Neutrophil (primary cell): ENCODE results near the gene PITX3.

Source experiments
- H3K27ac ChIP-seq: fragments of 200-600 bp; sonication (generic); 2 replicates; pipeline ENCODE4 v1.5.1; 2016; ENCODE audit warnings: mild to moderate bottlenecking, moderate library complexity
- H3K27me3 ChIP-seq: fragments of 200-600 bp; sonication (generic); 2 replicates; pipeline ENCODE4 v1.6.0; 2016; ENCODE audit warnings: mild to moderate bottlenecking
- H3K36me3 ChIP-seq: fragments of 200-600 bp; sonication (generic); 2 replicates; pipeline ENCODE4 v1.5.1; 2017
- H3K4me1 ChIP-seq, 2 experiments: fragments of 200-600 bp in 1 of 2; sonication (generic) in 1 of 2; 1 replicate in 1 of 2; 2 replicates in 1 of 2; pipeline versions ENCODE4 v1.5.1 to v1.6.1; 2013 to 2016; ENCODE audit warnings: low read depth in 1 of 2, low read length in 1 of 2, mild to moderate bottlenecking in 1 of 2, moderate library complexity in 1 of 2; ENCODE audit not compliant: control insufficient read depth in 1 of 2, insufficient read depth in 1 of 2
- H3K4me3 ChIP-seq, 2 experiments: fragments of 200-600 bp in 1 of 2; sonication (generic) in 1 of 2; 1 replicate in 1 of 2; 2 replicates in 1 of 2; pipeline ENCODE4 v1.5.1; 2013 to 2016; ENCODE audit warnings: low read depth in 1 of 2, low read length in 1 of 2, mild to moderate bottlenecking in 1 of 2, moderate library complexity in 1 of 2
- H3K9me3 ChIP-seq: fragments of 200-600 bp; sonication (generic); 2 replicates; pipeline ENCODE4 v1.5.1; 2016
- TF ChIP-seq, protein P1 (sequence below): fragments of 200-600 bp; sonication (generic); IDR thresholded peaks from 2 replicates; pipeline ENCODE4 v1.5.1; 2016; ENCODE audit warnings: antibody characterized with exemption

Gene PITX3

DNA sequence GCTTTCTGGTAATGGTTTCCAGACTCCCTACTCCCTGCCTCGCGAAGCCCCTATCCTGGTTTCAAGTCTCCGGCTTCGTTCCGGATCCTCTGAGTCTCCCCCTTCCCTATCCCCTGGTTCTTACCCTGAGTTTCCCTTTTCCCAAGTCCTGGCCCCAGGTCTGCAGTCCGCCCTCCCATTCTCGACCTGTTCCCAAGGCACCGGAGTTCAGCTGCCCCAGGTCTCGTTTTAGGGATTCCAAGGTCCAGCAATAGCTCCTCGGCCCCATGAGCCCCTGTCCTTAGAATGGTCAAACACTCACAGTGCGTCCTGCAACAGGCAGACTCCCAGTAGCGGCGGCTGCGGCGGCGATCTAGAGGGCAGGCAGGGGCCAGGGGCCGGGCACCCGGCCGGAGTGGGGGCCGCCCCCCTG lies 274 bp downstream of the PITX3 start:
- peak overlapping the region in 1 of 2 experiments; percentile 59 for H3K4me3 ChIP-seq
- H3K27ac ChIP-seq, result no peak overlapping the region
- TF ChIP-seq, protein P1, sequence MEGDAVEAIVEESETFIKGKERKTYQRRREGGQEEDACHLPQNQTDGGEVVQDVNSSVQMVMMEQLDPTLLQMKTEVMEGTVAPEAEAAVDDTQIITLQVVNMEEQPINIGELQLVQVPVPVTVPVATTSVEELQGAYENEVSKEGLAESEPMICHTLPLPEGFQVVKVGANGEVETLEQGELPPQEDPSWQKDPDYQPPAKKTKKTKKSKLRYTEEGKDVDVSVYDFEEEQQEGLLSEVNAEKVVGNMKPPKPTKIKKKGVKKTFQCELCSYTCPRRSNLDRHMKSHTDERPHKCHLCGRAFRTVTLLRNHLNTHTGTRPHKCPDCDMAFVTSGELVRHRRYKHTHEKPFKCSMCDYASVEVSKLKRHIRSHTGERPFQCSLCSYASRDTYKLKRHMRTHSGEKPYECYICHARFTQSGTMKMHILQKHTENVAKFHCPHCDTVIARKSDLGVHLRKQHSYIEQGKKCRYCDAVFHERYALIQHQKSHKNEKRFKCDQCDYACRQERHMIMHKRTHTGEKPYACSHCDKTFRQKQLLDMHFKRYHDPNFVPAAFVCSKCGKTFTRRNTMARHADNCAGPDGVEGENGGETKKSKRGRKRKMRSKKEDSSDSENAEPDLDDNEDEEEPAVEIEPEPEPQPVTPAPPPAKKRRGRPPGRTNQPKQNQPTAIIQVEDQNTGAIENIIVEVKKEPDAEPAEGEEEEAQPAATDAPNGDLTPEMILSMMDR, result no peak
- H3K4me1 ChIP-seq, result peaks cover 30 to 31% of the 10 kb centered on the region in 2 experiments
- H3K9me3 ChIP-seq, result no peaks in the 10 kb centered on the region
- H3K36me3 ChIP-seq, result no peaks in the 10 kb centered on the region
- H3K27me3 ChIP-seq, result peaks cover 74% of the 10 kb centered on the region

DNA sequence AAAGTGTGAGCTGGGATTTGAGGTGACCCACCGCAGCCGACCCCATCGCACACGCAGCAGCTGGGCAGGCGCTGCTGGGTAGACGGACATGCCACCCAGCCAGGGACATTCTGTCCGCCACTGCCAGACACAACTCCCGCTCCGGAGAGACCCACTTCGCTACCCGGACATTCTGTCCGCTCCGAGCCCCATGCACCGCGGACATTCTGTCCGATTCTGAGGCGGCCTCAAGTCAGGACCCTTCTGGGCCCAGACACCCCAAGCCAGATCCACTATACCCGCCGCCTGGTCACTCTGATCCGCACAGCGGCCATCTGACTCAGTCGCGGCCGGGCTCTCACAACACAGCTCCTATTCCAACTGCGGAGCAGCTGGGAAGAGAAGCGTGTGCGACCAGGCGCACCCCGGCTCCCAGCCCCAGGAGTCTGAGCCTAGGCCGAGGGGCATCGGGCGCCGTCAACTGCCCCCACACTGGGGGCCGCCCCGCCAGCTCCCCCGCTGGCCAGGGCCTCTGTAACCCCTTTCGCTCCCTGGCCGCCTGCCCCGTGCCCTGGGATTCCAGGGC lies 763 bp downstream of the PITX3 start:
- no peak overlapping the region for H3K27ac ChIP-seq
- peaks cover 79% of the 10 kb centered on the region for H3K27me3 ChIP-seq
- peaks cover 26 to 27% of the 10 kb centered on the region in 2 experiments for H3K4me1 ChIP-seq
- no peaks in the 10 kb centered on the region for H3K9me3 ChIP-seq
- TF ChIP-seq, protein P1, result no peak
- no peaks in the 10 kb centered on the region for H3K36me3 ChIP-seq
- peak overlapping the region in 1 of 2 experiments; percentile 59 for H3K4me3 ChIP-seq

DNA sequence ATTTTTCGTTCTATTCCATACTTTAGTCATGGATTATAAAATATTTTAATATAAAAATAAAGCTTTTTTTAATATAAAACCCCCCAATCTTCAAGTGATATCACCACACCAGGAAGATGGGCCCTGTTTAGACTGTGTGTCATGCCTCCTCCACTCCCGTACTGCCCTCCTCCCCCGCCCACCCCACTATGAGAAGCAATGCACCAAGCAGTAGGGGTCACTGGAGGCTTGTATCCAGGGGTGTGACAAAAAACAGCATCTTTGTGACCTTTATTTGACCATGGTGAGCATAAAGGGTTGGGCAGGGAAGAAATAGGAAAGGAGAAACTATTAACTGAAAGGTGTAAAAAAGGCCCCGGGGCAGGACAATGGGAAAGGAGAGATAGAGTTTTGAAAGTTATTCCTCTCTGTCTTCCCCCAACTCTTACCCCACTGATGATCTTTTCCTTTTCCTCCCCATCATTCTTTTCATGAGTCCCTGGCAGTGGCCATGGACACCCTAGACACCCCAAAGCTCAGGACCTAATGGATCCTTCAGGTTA lies 3.5 kb downstream of the PITX3 start:
- H3K4me1 ChIP-seq, result peaks cover 18 to 21% of the 10 kb centered on the region in 2 experiments
- H3K27me3 ChIP-seq, result peaks cover 100% of the 10 kb centered on the region

DNA sequence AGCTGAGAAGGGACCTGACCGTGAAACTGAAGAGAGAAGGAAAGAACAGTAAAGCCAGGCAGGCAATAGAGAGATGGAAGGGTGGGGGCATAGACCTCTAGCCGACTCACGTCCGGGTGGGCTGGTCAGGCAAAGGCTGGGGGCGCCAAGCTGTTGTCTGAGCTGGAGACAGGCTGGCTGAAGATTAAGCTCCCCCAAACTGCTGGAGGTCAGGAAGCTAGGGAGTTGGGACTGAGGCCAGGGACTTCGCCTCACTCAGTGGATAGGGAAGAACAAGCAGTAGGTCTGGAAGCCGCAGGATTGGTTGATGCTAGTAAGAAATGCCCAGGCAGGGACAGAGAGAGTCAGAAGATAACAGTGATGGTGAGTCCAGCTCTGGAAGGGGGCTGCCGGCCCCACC lies 5.3 kb downstream of the PITX3 start:
- Histone ChIP-seq H3K27ac (no peak overlapping the region), H3K9me3 (no peaks in the 10 kb centered on the region), H3K4me1 (peaks cover 18 to 19% of the 10 kb centered on the region in 2 experiments), H3K4me3 (no peak overlapping the region), H3K27me3 (peaks cover 100% of the 10 kb centered on the region), H3K36me3 (no peaks in the 10 kb centered on the region)
- TF ChIP-seq, protein P1, result no peak

More for the DNA sequence above, 3.5 kb downstream of the PITX3 start:
- Histone ChIP-seq H3K36me3 (no peaks in the 10 kb centered on the region), H3K9me3 (no peaks in the 10 kb centered on the region), H3K4me3 (no peak overlapping the region), H3K27ac (no peak overlapping the region)
- TF ChIP-seq, protein P1, result no peak

DNA sequence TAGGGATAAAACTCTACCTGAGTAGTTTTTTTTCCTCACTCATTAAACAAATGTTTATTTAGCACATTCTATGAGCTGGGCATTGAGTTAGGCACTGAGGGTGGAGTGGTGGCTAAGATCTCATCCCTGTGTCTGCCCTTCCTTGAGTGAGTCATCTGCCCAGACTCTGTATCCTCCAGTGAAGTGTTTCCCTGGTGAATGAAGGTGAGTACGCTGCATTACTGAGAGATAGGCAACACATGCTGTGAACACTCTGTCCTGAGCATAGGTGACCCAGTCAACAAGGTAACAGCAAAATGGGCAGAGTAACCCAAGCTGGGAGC lies 5.8 kb downstream of the PITX3 start:
- Histone ChIP-seq H3K4me3 (no peak overlapping the region), H3K27ac (no peak overlapping the region), H3K36me3 (no peaks in the 10 kb centered on the region), H3K27me3 (peaks cover 100% of the 10 kb centered on the region), H3K9me3 (no peaks in the 10 kb centered on the region), H3K4me1 (peaks cover 18 to 19% of the 10 kb centered on the region in 2 experiments)
- TF ChIP-seq, protein P1, result no peak
